HepG2 (cell line): ENCODE results near the gene NEDD4L. TPM values are rescaled to one million over a fixed set of nuclear protein-coding genes. Genes with fewer than 3 reads are reported as not detected.
A peak's percentile ranks its signal among the peaks of the same experiment; 100 is the strongest.

Source experiments
- AGO2 ChIP-seq: fragments of 200-400 bp; formaldehyde crosslinking; optimal IDR thresholded peaks from 2 replicates; pipeline ENCODE3; 2017; ENCODE audit warnings: mild to moderate bottlenecking, low read depth, low read length, moderate library complexity
- ETS1 ChIP-seq: sonication (generic); formaldehyde crosslinking; IDR thresholded peaks from 2 replicates; pipeline ENCODE4 v1.4.0; 2020; ENCODE audit warnings: missing genetic modification reagents
- GPBP1L1 ChIP-seq: sonication (generic); formaldehyde crosslinking; IDR thresholded peaks from 2 replicates; pipeline ENCODE4 v1.5.0; 2020; ENCODE audit warnings: mild to moderate bottlenecking, missing genetic modification reagents
- HMGA1 ChIP-seq: sonication (generic); formaldehyde crosslinking; conservative IDR thresholded peaks from 2 replicates; pipeline ENCODE4 v1.4.0; 2020; ENCODE audit warnings: missing genetic modification reagents
- MAFK ChIP-seq, 2 experiments: IDR thresholded peaks in 1 of 2; conservative IDR thresholded peaks in 1 of 2; 2 replicates each; pipeline ENCODE4 v1.6.1; 2011; ENCODE audit warnings: improper control_type of control experiment in 2 of 2, low read length in 2 of 2
- MLX ChIP-seq: IDR thresholded peaks from 2 replicates; pipeline ENCODE4 v1.6.1; 2016
- MNT ChIP-seq: fragments of 450-650 bp; IDR thresholded peaks from 2 replicates; pipeline ENCODE4 v1.6.1; 2016
- MXD1 ChIP-seq: sonication (generic); formaldehyde crosslinking; IDR thresholded peaks from 2 replicates; pipeline ENCODE4 v1.4.0; 2020; ENCODE audit warnings: mild to moderate bottlenecking, missing genetic modification reagents
- NRL ChIP-seq: sonication (generic); formaldehyde crosslinking; IDR thresholded peaks from 2 replicates; pipeline ENCODE4 v1.5.0; 2020; ENCODE audit warnings: missing genetic modification reagents, mild to moderate bottlenecking, moderate library complexity, borderline replicate concordance
- PBX3 ChIP-seq: sonication (generic); formaldehyde crosslinking; IDR thresholded peaks from 2 replicates; pipeline ENCODE4 v1.8.1; 2023; ENCODE audit warnings: missing genetic modification reagents, inconsistent platforms, borderline replicate concordance
- RFX5 ChIP-seq: IDR thresholded peaks from 2 replicates; pipeline ENCODE4 v1.6.1; 2011; ENCODE audit warnings: low read depth, low read length, improper control_type of control experiment
- SP5 ChIP-seq: IDR thresholded peaks from 2 replicates; pipeline ENCODE4 v1.6.1; 2016; ENCODE audit warnings: low read depth, borderline replicate concordance
- TBX2 ChIP-seq: sonication (generic); formaldehyde crosslinking; IDR thresholded peaks from 2 replicates; pipeline ENCODE4 v1.5.0; 2020; ENCODE audit warnings: missing genetic modification reagents, mild to moderate bottlenecking, borderline replicate concordance
- ZBTB14 ChIP-seq: sonication (generic); formaldehyde crosslinking; IDR thresholded peaks from 2 replicates; pipeline ENCODE4 v1.4.0; 2020; ENCODE audit warnings: missing genetic modification reagents
- ZFP1 ChIP-seq: IDR thresholded peaks from 2 replicates; pipeline ENCODE4 v1.6.1; 2016
- ZFP36 ChIP-seq: fragments of 150-350 bp; IDR thresholded peaks from 2 replicates; pipeline ENCODE4 v1.6.1; 2018; ENCODE audit warnings: borderline replicate concordance, low read length, low read depth; ENCODE audit not compliant: partially characterized antibody
- ZFX ChIP-seq: sonication (generic); formaldehyde crosslinking; IDR thresholded peaks from 2 replicates; pipeline ENCODE4 v1.4.0; 2020; ENCODE audit warnings: mild to moderate bottlenecking, low read depth, missing genetic modification reagents, moderate library complexity
- ZNF121 ChIP-seq: sonication (generic); formaldehyde crosslinking; IDR thresholded peaks from 2 replicates; pipeline ENCODE4 v1.5.0; 2020; ENCODE audit warnings: mild to moderate bottlenecking, missing genetic modification reagents
- ZNF326 ChIP-seq: sonication (generic); formaldehyde crosslinking; IDR thresholded peaks from 2 replicates; pipeline ENCODE4 v1.4.0; 2020; ENCODE audit warnings: missing genetic modification reagents, borderline replicate concordance
- ZNF580 ChIP-seq: IDR thresholded peaks from 2 replicates; pipeline ENCODE4 v1.6.1; 2016; ENCODE audit warnings: low read depth, borderline replicate concordance
- ZNF672 ChIP-seq: sonication (generic); formaldehyde crosslinking; IDR thresholded peaks from 2 replicates; pipeline ENCODE4 v1.8.1; 2022; ENCODE audit warnings: missing genetic modification reagents
- ZNF788 ChIP-seq: sonication (generic); formaldehyde crosslinking; IDR thresholded peaks from 2 replicates; pipeline ENCODE4 v1.5.0; 2020; ENCODE audit warnings: mild to moderate bottlenecking, missing genetic modification reagents, borderline replicate concordance
- ZZZ3 ChIP-seq: sonication (generic); formaldehyde crosslinking; IDR thresholded peaks from 2 replicates; pipeline ENCODE4 v1.4.0; 2020; ENCODE audit warnings: missing genetic modification reagents, mild to moderate bottlenecking, borderline replicate concordance
- polyA plus RNA-seq, 8 experiments: library from polyadenylated mRNA; depleted of rRNA in 3 of 8; stranded (reverse) in 7 of 8; unstranded in 1 of 8; fragments of >200 nt; fragmentation: Illumina TruSeq in 4 of 8; extraction: Trizol in 4 of 8; gene quantifications; 2 replicates each; pipeline versions ENCODE4 v1.2.1 to v1.2.3, GENCODE V29; 2011 to 2016; ENCODE audit warnings: low read depth in 4 of 8, missing spikeins in 1 of 8, mixed read lengths in 1 of 8; ENCODE audit not compliant: insufficient read depth in 1 of 8
- total RNA-seq, 5 experiments: library from RNA; depleted of rRNA; stranded (reverse); fragments of >200 nt; fragmentation: Illumina TruSeq; extraction: Trizol; gene quantifications; 2 replicates each; pipeline ENCODE4 v1.2.3, GENCODE V29; 2016; ENCODE audit warnings: low read depth in 1 of 5

NEDD4L gene
- total and polyA plus RNA-seq, 2 of the 13 experiments (the other 11 are each of a cell fraction or from before 2014, with no cell fraction given): 168 to 390 TPM

- TF ChIP-seq ZNF326: no peak
- TF ChIP-seq SP5 (CRISPR knock-in tag): peak; percentile 81; the same call in 1 of the 2 replicates
- TF ChIP-seq GPBP1L1 (CRISPR knock-in tag): no peak
- no peak for TF ChIP-seq ETS1 (CRISPR knock-in tag)
- TF ChIP-seq MXD1 (CRISPR knock-in tag): no peak
- TF ChIP-seq HMGA1 (CRISPR knock-in tag): no peak
- no peak for TF ChIP-seq ZNF672 (CRISPR knock-in tag)
- TF ChIP-seq TBX2 (CRISPR knock-in tag): peak; percentile 87
- peak; percentile 23 to 43; a peak in 1 of 4 replicates for TF ChIP-seq MAFK (conservative IDR thresholded peaks at IDR 0.05 in 1 of 2, IDR thresholded peaks at IDR 0.05 in 1 of 2; ENCODE audit: low read length in 2 of 2)
- peak; percentile 61; the same call in 1 of the 2 replicates for TF ChIP-seq MLX (CRISPR knock-in tag)
- TF ChIP-seq ZNF121 (CRISPR knock-in tag): no peak
- TF ChIP-seq ZNF788: peak; percentile 61; the same call in 1 of the 2 replicates
- TF ChIP-seq ZZZ3: no peak
- TF ChIP-seq MNT: 0 out of 2 replicates have a peak, but pooled peaks have one; percentile 5
- TF ChIP-seq ZFP1 (CRISPR knock-in tag): no peak
- TF ChIP-seq ZFP36: no peak
- TF ChIP-seq PBX3 (CRISPR knock-in tag): no peak
- no peak for TF ChIP-seq NRL (CRISPR knock-in tag)
- no peak for TF ChIP-seq RFX5
- TF ChIP-seq ZFX (CRISPR knock-in tag): no peak
- TF ChIP-seq ZNF580 (CRISPR knock-in tag): 0 out of 2 replicates have a peak, but pooled peaks have one; percentile 53
- TF ChIP-seq ZBTB14 (CRISPR knock-in tag): no peak
- no peak for TF ChIP-seq AGO2
Measured at GRCh38 chr18:58315739-58316215, 271.8 kb downstream of the NEDD4L start (continued).
